HepG2 (cell line): ENCODE measurements around the gene AHCYL2. TPM values are rescaled to one million over a fixed set of nuclear protein-coding genes. Genes with fewer than 3 reads are reported as not detected.

Experiments used
- ATAC-seq: fragments of 200-7000 bp; cut with Tn5 transposase; 3 replicates; pipeline ENCODE4 v1.9.1; 2020; ENCODE audit warnings: mild to moderate bottlenecking, moderate library complexity
- BruUV-seq: library from RNA; stranded (reverse); fragments of 400-500 nt; replicated peaks from 2 replicates; lab custom pipeline; 2021; lab: Mats Ljungman, UMichigan
- CTCF ChIA-PET: fragments of 300-600 bp; formaldehyde crosslinking; extraction: SDS; loops from one replicate; lab custom pipeline; 2021; ENCODE audit warnings: low total read pairs, inconsistent platforms, low intra/inter-chr PET ratio; lab: Yijun Ruan, JAX
- POLR2A ChIA-PET: fragments of 350-600 bp; sonication (Branson Sonifier 250); formaldehyde crosslinking; loops from one replicate; lab custom pipeline; 2020; ENCODE audit warnings: antibody characterized with exemption, inconsistent platforms; lab: Yijun Ruan, JAX
- DNase-seq: peaks from one replicate; pipeline ENCODE4 v3.0.0-alpha.2; 2015; ENCODE audit warnings: low spot score
- FAIRE-seq: peaks from 3 replicates; lab custom pipeline; 2011; peaks lifted over from hg19 to GRCh38; lab: Jason Lieb, UNC
- H2AFZ ChIP-seq: one replicate; pipeline ENCODE4 v1.6.1; 2011; ENCODE audit warnings: low read length, inconsistent platforms
- H3K27ac ChIP-seq: fragments of 300-600 bp; 3 replicates; pipeline ENCODE4 v1.8.0; 2011; ENCODE audit warnings: mixed run types, mild to moderate bottlenecking, mixed read lengths, low read length, inconsistent platforms; ENCODE audit not compliant: insufficient read depth; ENCODE audit errors: extremely low read length
- H3K27me3 ChIP-seq, 2 experiments: fragments of 200-600 bp in 1 of 2; 2 replicates in 1 of 2; 3 replicates in 1 of 2; pipeline versions ENCODE4 v1.6.0 to v1.8.0; 2011; ENCODE audit warnings: low read length in 2 of 2, mild to moderate bottlenecking in 2 of 2, moderate library complexity in 2 of 2, inconsistent platforms in 1 of 2; ENCODE audit not compliant: insufficient read depth in 2 of 2, control insufficient read depth in 1 of 2
- H3K36me3 ChIP-seq, 2 experiments: fragments of 200-600 bp in 1 of 2; replicated peaks in 1 of 2; 2 replicates in 1 of 2; 3 replicates in 1 of 2; pipeline versions ENCODE4 v1.5.1 to v1.8.0; 2011; ENCODE audit warnings: low read length in 2 of 2, inconsistent platforms in 1 of 2; ENCODE audit not compliant: insufficient read depth in 2 of 2, control insufficient read depth in 1 of 2
- H3K4me1 ChIP-seq: 2 replicates; pipeline ENCODE4 v1.5.1; 2012; ENCODE audit warnings: low read length, inconsistent platforms; ENCODE audit not compliant: insufficient read depth
- H3K4me2 ChIP-seq: 2 replicates; pipeline ENCODE4 v1.6.0; 2011; ENCODE audit warnings: low read depth, low read length, inconsistent platforms
- H3K4me3 ChIP-seq, 3 experiments: fragments of 200-600 bp in 1 of 3; sonication (generic), shearing (Covaris generic) in 1 of 3; replicated peaks in 1 of 3; 2 replicates each; pipeline ENCODE4 v1.5.1; 2011 to 2016; ENCODE audit warnings: low read length in 3 of 3, inconsistent platforms in 2 of 3, low read depth in 2 of 3, mild to moderate bottlenecking in 2 of 3, control low read depth in 1 of 3, mixed read lengths in 1 of 3; ENCODE audit not compliant: insufficient read depth in 1 of 3
- H3K79me2 ChIP-seq: one replicate; pipeline ENCODE4 v1.6.1; 2011; ENCODE audit warnings: low read length, inconsistent platforms; ENCODE audit not compliant: insufficient read depth
- H3K9ac ChIP-seq: 2 replicates; pipeline ENCODE4 v1.6.0; 2011; ENCODE audit warnings: mild to moderate bottlenecking, low read depth, low read length, inconsistent platforms; ENCODE audit not compliant: insufficient read depth
- H3K9me3 ChIP-seq: 2 replicates; pipeline ENCODE4 v1.5.1; 2012; ENCODE audit warnings: mild to moderate bottlenecking, low read length
- H4K20me1 ChIP-seq: 2 replicates; pipeline ENCODE4 v1.6.0; 2011; ENCODE audit warnings: inconsistent platforms, mild to moderate bottlenecking, low read length, moderate library complexity; ENCODE audit not compliant: insufficient read depth
- AHR ChIP-seq: IDR thresholded peaks from 2 replicates; pipeline ENCODE4 v1.6.1; 2018; ENCODE audit warnings: missing genetic modification reagents, missing compliant biosample characterization
- ARNT ChIP-seq: fragments of 450-650 bp; IDR thresholded peaks from 2 replicates; pipeline ENCODE4 v1.6.1; 2017
- CHD4 ChIP-seq: fragments of 200-600 bp; sonication (generic); IDR thresholded peaks from 2 replicates; pipeline ENCODE4 v1.7.0; 2017; ENCODE audit warnings: mild to moderate bottlenecking, low read length, borderline replicate concordance
- DMAP1 ChIP-seq: IDR thresholded peaks from 2 replicates; pipeline ENCODE4 v1.6.1; 2016
- ELF3 ChIP-seq: IDR thresholded peaks from 2 replicates; pipeline ENCODE4 v1.6.1; 2016; ENCODE audit warnings: missing genetic modification reagents, missing compliant biosample characterization
- GFI1 ChIP-seq: sonication (generic); formaldehyde crosslinking; IDR thresholded peaks from 2 replicates; pipeline ENCODE4 v1.5.0; 2020; ENCODE audit warnings: missing genetic modification reagents, mild to moderate bottlenecking, borderline replicate concordance
- HDAC2 ChIP-seq: sonication (generic); formaldehyde crosslinking; IDR thresholded peaks from 2 replicates; pipeline ENCODE4 v1.4.0; 2020; ENCODE audit warnings: missing genetic modification reagents
- HNRNPL ChIP-seq: fragments of 200-400 bp; formaldehyde crosslinking; IDR thresholded peaks from 2 replicates; pipeline ENCODE4 v1.6.1; 2017; ENCODE audit warnings: mild to moderate bottlenecking, low read depth, low read length
- HNRNPLL ChIP-seq: fragments of 200-400 bp; formaldehyde crosslinking; IDR thresholded peaks from 2 replicates; pipeline ENCODE4 v1.6.1; 2017; ENCODE audit warnings: mild to moderate bottlenecking, low read depth, low read length; ENCODE audit not compliant: poor library complexity, severe bottlenecking
- KAT7 ChIP-seq: IDR thresholded peaks from 2 replicates; pipeline ENCODE4 v1.6.1; 2018; ENCODE audit warnings: borderline replicate concordance, missing compliant biosample characterization
- KDM5A ChIP-seq: fragments of 200-600 bp; sonication (generic); IDR thresholded peaks from 2 replicates; pipeline ENCODE4 v1.7.0; 2018; ENCODE audit warnings: antibody characterized with exemption, mild to moderate bottlenecking, low read length, borderline replicate concordance
- MBD4 ChIP-seq: IDR thresholded peaks from 2 replicates; pipeline ENCODE4 v1.6.1; 2012; ENCODE audit warnings: low read length, inconsistent platforms, borderline replicate concordance
- MIER2 ChIP-seq: IDR thresholded peaks from 2 replicates; pipeline ENCODE4 v1.6.1; 2016; ENCODE audit warnings: missing biosample characterization, missing genetic modification reagents
- PLRG1 ChIP-seq: fragments of 450-650 bp; conservative IDR thresholded peaks from 2 replicates; pipeline ENCODE4 v1.6.1; 2016
- RARA ChIP-seq: IDR thresholded peaks from 2 replicates; pipeline ENCODE4 v1.6.1; 2016; ENCODE audit warnings: missing genetic modification reagents, missing compliant biosample characterization
- RXRA ChIP-seq: sonication (generic); formaldehyde crosslinking; IDR thresholded peaks from 2 replicates; pipeline ENCODE4 v1.5.1; 2020; ENCODE audit warnings: missing genetic modification reagents
- SNRNP70 ChIP-seq: fragments of 200-400 bp; formaldehyde crosslinking; IDR thresholded peaks from 2 replicates; pipeline ENCODE4 v1.6.1; 2017; ENCODE audit warnings: mild to moderate bottlenecking, low read depth, low read length, moderate library complexity
- SOX6 ChIP-seq, 2 experiments: fragments of 450-650 bp in 1 of 2; sonication (generic) in 1 of 2; formaldehyde crosslinking in 1 of 2; IDR thresholded peaks; 2 replicates each; pipeline versions ENCODE4 v1.4.0 to v1.6.1; 2017 to 2020; ENCODE audit warnings: antibody characterized with exemption in 1 of 2, mild to moderate bottlenecking in 1 of 2, missing genetic modification reagents in 1 of 2
- ZFP36 ChIP-seq: fragments of 150-350 bp; IDR thresholded peaks from 2 replicates; pipeline ENCODE4 v1.6.1; 2018; ENCODE audit warnings: borderline replicate concordance, low read length, low read depth; ENCODE audit not compliant: partially characterized antibody
- ZMYM3 ChIP-seq: sonication (generic); formaldehyde crosslinking; IDR thresholded peaks from 2 replicates; pipeline ENCODE4 v1.5.1; 2020; ENCODE audit warnings: mild to moderate bottlenecking, missing genetic modification reagents
- ZNF207 ChIP-seq: fragments of 450-650 bp; IDR thresholded peaks from 2 replicates; pipeline ENCODE4 v1.6.1; 2016; ENCODE audit warnings: antibody characterized with exemption, borderline replicate concordance
- ZNF350 ChIP-seq: sonication (generic); formaldehyde crosslinking; IDR thresholded peaks from 2 replicates; pipeline ENCODE4 v1.4.0; 2020; ENCODE audit warnings: mild to moderate bottlenecking, low read depth, missing genetic modification reagents, borderline replicate concordance
- ZNF496 ChIP-seq: sonication (generic); formaldehyde crosslinking; IDR thresholded peaks from 2 replicates; pipeline ENCODE4 v1.8.1; 2023; ENCODE audit warnings: mild to moderate bottlenecking, moderate library complexity, missing genetic modification reagents; ENCODE audit not compliant: insufficient replicate concordance
- ZNF629 ChIP-seq: sonication (generic); formaldehyde crosslinking; conservative IDR thresholded peaks from 2 replicates; pipeline ENCODE4 v1.5.0; 2020; ENCODE audit warnings: missing genetic modification reagents
- ZSCAN20 ChIP-seq: sonication (generic); formaldehyde crosslinking; IDR thresholded peaks from 2 replicates; pipeline ENCODE4 v1.4.0; 2020; ENCODE audit warnings: missing genetic modification reagents, mild to moderate bottlenecking, borderline replicate concordance
- WGBS: methylation state at CpG from one replicate; pipeline ENCODE4 v1.1.6; 2017; ENCODE audit warnings: low lambda C conversion rate; 5-methylcytosine and 5-hydroxymethylcytosine counted together
- in situ Hi-C: cut with HindIII; loops from 2 replicates; pipeline ENCODE4 v1.10.0; 2017; ENCODE audit warnings: low pct_unique_long_range_greater_than_20kb; ENCODE audit not compliant: extremely low pct_ligation_motif_present
- intact Hi-C: fragments of 100-400 bp; cut with micrococcal nuclease; formaldehyde crosslinking; loops from one replicate; pipeline ENCODE4 v1.10.0; 2022; ENCODE audit not compliant: unreplicated experiment
- polyA plus RNA-seq, 8 experiments: library from polyadenylated mRNA; depleted of rRNA in 3 of 8; stranded (reverse) in 7 of 8; unstranded in 1 of 8; fragments of >200 nt; fragmentation: Illumina TruSeq in 4 of 8; extraction: Trizol in 4 of 8; gene quantifications; 2 replicates each; pipeline versions ENCODE4 v1.2.1 to v1.2.3, GENCODE V29; 2011 to 2016; ENCODE audit warnings: low read depth in 4 of 8, missing spikeins in 1 of 8, mixed read lengths in 1 of 8; ENCODE audit not compliant: insufficient read depth in 1 of 8
- total RNA-seq, 5 experiments: library from RNA; depleted of rRNA; stranded (reverse); fragments of >200 nt; fragmentation: Illumina TruSeq; extraction: Trizol; gene quantifications; 2 replicates each; pipeline ENCODE4 v1.2.3, GENCODE V29; 2016; ENCODE audit warnings: low read depth in 1 of 5
- TF ChIP-seq, protein P1 (sequence below): sonication (generic); formaldehyde crosslinking; IDR thresholded peaks from 2 replicates; pipeline ENCODE4 v1.4.0; 2020; ENCODE audit warnings: missing genetic modification reagents, borderline replicate concordance

The AHCYL2 gene
- total and polyA plus RNA-seq, 2 of the 13 experiments (the other 11 are each of a cell fraction or from before 2014, with no cell fraction given): 9.5 to 14.7 TPM

DNA sequence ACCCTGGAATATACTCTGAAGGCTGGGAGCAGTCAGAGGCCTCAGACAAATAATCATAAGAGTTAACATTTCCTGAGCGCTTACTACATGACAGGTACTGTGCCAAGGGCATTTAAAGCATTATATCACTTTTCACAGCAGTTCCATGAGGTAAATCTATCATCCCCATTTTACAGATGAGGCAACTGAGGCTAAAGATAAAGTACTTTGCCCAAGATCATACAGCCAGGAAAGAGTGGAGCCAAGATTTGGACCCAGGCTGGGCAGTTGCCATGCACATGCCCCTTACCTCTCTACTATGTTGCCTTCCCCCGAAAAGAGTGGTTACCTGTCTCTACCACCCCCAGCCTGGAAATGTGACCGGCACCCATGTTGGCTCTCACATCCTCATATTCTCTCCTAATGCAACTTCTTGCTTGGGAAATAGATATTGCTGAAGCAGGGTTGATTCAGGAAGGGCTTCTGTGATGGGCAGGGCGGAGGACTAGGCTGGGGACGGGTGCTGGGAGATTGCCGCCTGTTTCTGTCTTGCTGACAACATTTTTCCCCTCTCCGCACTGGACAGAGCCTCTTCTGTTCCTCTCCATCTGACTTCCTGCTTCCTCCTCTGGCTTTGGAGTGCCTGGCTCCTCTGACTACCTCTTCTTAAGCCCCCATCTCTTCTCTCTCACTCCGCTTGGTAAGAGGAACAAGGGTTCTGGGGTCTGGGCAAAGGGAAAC lies 22.6 kb upstream of the AHCYL2 start:
- H3K4me3 ChIP-seq: no peak overlapping the region
- intact Hi-C loops: no loop called here
- CTCF ChIA-PET: no interaction called here
- no peak overlapping the region for H3K4me2 ChIP-seq
- no peaks in the 10 kb centered on the region for H3K27me3 ChIP-seq
- H3K27ac ChIP-seq: peak overlapping the region; percentile 66
- BruUV-seq: no TSS peak
- H4K20me1 ChIP-seq: no peaks in the 10 kb centered on the region
- H3K4me1 ChIP-seq: peaks cover 40% of the 10 kb centered on the region
- no peak for ATAC-seq
- POLR2A ChIA-PET: no interaction called here
- no peak for DNase-seq
- in situ Hi-C loops: no loop called here
- no peak overlapping the region for H2AFZ ChIP-seq
- H3K79me2 ChIP-seq: peaks cover 6% of the 10 kb centered on the region
- no peak overlapping the region for H3K9ac ChIP-seq
- 89% methylated on average over 8 of the region's 8 CpGs for WGBS
- H3K9me3 ChIP-seq: no peaks in the 10 kb centered on the region
- FAIRE-seq: no peak
- peaks cover 14 to 18% of the 10 kb centered on the region in 2 experiments; a peak in 4 of 5 replicates for H3K36me3 ChIP-seq
- TF ChIP-seq MIER2 (CRISPR knock-in tag) (no peak), ZMYM3 (CRISPR knock-in tag) (peak; percentile 76), RXRA (CRISPR knock-in tag) (no peak), PLRG1 (no peak), DMAP1 (no peak), HDAC2 (peak; percentile 25; the same call in 1 of the 2 replicates), ELF3 (CRISPR knock-in tag) (no peak), AHR (no peak), ZNF629 (CRISPR knock-in tag) (peak; percentile 95), RARA (no peak), KAT7 (CRISPR knock-in tag) (no peak), KDM5A (no peak), HNRNPL (no peak), ZNF350 (0 out of 2 replicates have a peak, but pooled peaks have one; percentile 2), HNRNPLL (no peak), SOX6 (IDR thresholded peaks at IDR 0.05) (no peak), SOX6 (CRISPR knock-in tag; IDR thresholded peaks at IDR 0.05) (no peak), SNRNP70 (no peak), ZNF207 (no peak), ZNF496 (CRISPR knock-in tag) (no peak), ZSCAN20 (CRISPR knock-in tag) (no peak), ARNT (no peak), GFI1 (CRISPR knock-in tag) (0 out of 2 replicates have a peak, but pooled peaks have one; percentile 35), ZFP36 (no peak), CHD4 (peak; percentile 87; the same call in 1 of the 2 replicates), MBD4 (no peak)
- TF ChIP-seq, protein P1, sequence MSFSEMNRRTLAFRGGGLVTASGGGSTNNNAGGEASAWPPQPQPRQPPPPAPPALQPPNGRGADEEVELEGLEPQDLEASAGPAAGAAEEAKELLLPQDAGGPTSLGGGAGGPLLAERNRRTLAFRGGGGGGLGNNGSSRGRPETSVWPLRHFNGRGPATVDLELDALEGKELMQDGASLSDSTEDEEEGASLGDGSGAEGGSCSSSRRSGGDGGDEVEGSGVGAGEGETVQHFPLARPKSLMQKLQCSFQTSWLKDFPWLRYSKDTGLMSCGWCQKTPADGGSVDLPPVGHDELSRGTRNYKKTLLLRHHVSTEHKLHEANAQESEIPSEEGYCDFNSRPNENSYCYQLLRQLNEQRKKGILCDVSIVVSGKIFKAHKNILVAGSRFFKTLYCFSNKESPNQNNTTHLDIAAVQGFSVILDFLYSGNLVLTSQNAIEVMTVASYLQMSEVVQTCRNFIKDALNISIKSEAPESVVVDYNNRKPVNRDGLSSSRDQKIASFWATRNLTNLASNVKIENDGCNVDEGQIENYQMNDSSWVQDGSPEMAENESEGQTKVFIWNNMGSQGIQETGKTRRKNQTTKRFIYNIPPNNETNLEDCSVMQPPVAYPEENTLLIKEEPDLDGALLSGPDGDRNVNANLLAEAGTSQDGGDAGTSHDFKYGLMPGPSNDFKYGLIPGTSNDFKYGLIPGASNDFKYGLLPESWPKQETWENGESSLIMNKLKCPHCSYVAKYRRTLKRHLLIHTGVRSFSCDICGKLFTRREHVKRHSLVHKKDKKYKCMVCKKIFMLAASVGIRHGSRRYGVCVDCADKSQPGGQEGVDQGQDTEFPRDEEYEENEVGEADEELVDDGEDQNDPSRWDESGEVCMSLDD (CRISPR knock-in tag): no peak
